Effector memory CD8-positive, alpha-beta T cell (primary cell): ENCODE data around the gene MFSD12.

Experiments
- ATAC-seq: fragments of 150-1000 bp; cut with Tn5 transposase; replicated peaks from 2 replicates; pipeline ENCODE4 v1.10.0; 2021; ENCODE audit warnings: mild to moderate bottlenecking, moderate library complexity
- DNase-seq, 3 experiments: peaks; one replicate each; pipeline ENCODE4 v3.0.0; 2021
- H3K27ac Mint-ChIP-seq, 2 donors: one replicate each; pipeline ENCODE4 v1.8.0; 2022; ENCODE audit warnings: mild to moderate bottlenecking in 2 of 2, mixed read lengths in 2 of 2, moderate library complexity in 2 of 2
- H3K27me3 Mint-ChIP-seq, 2 donors: one replicate each; pipeline ENCODE4 v1.8.0; 2022; ENCODE audit warnings: mixed read lengths in 2 of 2
- H3K36me3 Mint-ChIP-seq: one replicate; pipeline ENCODE4 v1.8.0; 2022; ENCODE audit warnings: mild to moderate bottlenecking, moderate library complexity, mixed read lengths; ENCODE audit not compliant: insufficient read depth
- H3K4me1 Mint-ChIP-seq, 2 donors: one replicate each; pipeline ENCODE4 v1.8.0; 2022; ENCODE audit warnings: low read depth in 2 of 2, mixed read lengths in 2 of 2
- H3K4me3 Mint-ChIP-seq, 2 donors: one replicate each; pipeline ENCODE4 v1.8.0; 2022; ENCODE audit warnings: mild to moderate bottlenecking in 2 of 2, mixed read lengths in 2 of 2, moderate library complexity in 2 of 2
- H3K9me3 Mint-ChIP-seq, 2 donors: one replicate each; pipeline ENCODE4 v1.8.0; 2022; ENCODE audit warnings: mixed read lengths in 2 of 2

Gene MFSD12

GRCh38 chr19:3563709-3564524 lies 6.5 kb upstream of the MFSD12 start:
- H3K27ac Mint-ChIP-seq, result no peak overlapping the region
- ATAC-seq, result no peak
- peaks cover 0 to 1% of the 10 kb centered on the region in 2 donors for H3K4me1 Mint-ChIP-seq
- H3K9me3 Mint-ChIP-seq, result no peaks in the 10 kb centered on the region
- no peak for DNase-seq
- H3K36me3 Mint-ChIP-seq, result peaks cover 6% of the 10 kb centered on the region
- H3K4me3 Mint-ChIP-seq, result no peak overlapping the region
- H3K27me3 Mint-ChIP-seq, result no peaks in the 10 kb centered on the region

- ATAC-seq (peak; percentile 35), DNase-seq (peak; percentile 41 to 51 (median 46))
- H3K4me1 Mint-ChIP-seq, result peaks cover 31 to 38% of the 10 kb centered on the region in 2 donors
- H3K4me3 Mint-ChIP-seq, result peak overlapping the region; percentile 87 to 95
- H3K27ac Mint-ChIP-seq, result peak overlapping the region; percentile 88 to 95
- H3K27me3 Mint-ChIP-seq, result no peaks in the 10 kb centered on the region
- H3K9me3 Mint-ChIP-seq, result no peaks in the 10 kb centered on the region
- H3K36me3 Mint-ChIP-seq, result peaks cover 24% of the 10 kb centered on the region
Measured at GRCh38 chr19:3556978-3557460, 367 bp downstream of the MFSD12 start.

GRCh38 chr19:3556423-3556977 lies 886 bp downstream of the MFSD12 start:
- ATAC-seq (no peak), DNase-seq (no peak)
- Mint-ChIP-seq H3K4me1 (peaks cover 31 to 42% of the 10 kb centered on the region in 2 donors), H3K9me3 (no peaks in the 10 kb centered on the region), H3K27me3 (no peaks in the 10 kb centered on the region), H3K27ac (peak overlapping the region; percentile 88 to 95), H3K36me3 (peaks cover 24% of the 10 kb centered on the region), H3K4me3 (peak overlapping the region; percentile 87 to 95)

- H3K27me3 Mint-ChIP-seq, result no peaks in the 10 kb centered on the region
- H3K4me1 Mint-ChIP-seq, result peaks cover 31 to 42% of the 10 kb centered on the region in 2 donors
- H3K4me3 Mint-ChIP-seq, result peak overlapping the region; percentile 87 to 95
- peak overlapping the region; percentile 88 to 95 for H3K27ac Mint-ChIP-seq
- peaks cover 23% of the 10 kb centered on the region for H3K36me3 Mint-ChIP-seq
- ATAC-seq (no peak), DNase-seq (no peak)
- H3K9me3 Mint-ChIP-seq, result no peaks in the 10 kb centered on the region
Measured at GRCh38 chr19:3555653-3556422, 1.5 kb downstream of the MFSD12 start.

- Mint-ChIP-seq H3K4me3 (peak overlapping the region; percentile 87 to 95), H3K27ac (peak overlapping the region; percentile 72 to 95), H3K27me3 (no peaks in the 10 kb centered on the region), H3K9me3 (no peaks in the 10 kb centered on the region), H3K4me1 (peaks cover 31 to 42% of the 10 kb centered on the region in 2 donors), H3K36me3 (peaks cover 23% of the 10 kb centered on the region)
- DNase-seq (peak; percentile 22 to 35 (median 24)), ATAC-seq (peak; percentile 25)
Measured at GRCh38 chr19:3554254-3555083, 2.9 kb downstream of the MFSD12 start.

GRCh38 chr19:3551792-3552095 lies 5.6 kb downstream of the MFSD12 start:
- H3K36me3 Mint-ChIP-seq, result peaks cover 19% of the 10 kb centered on the region

GRCh38 chr19:3550947-3551791 lies 6.2 kb downstream of the MFSD12 start:
- no peaks in the 10 kb centered on the region for H3K9me3 Mint-ChIP-seq
- ATAC-seq (no peak), DNase-seq (no peak)
- H3K36me3 Mint-ChIP-seq, result peaks cover 16% of the 10 kb centered on the region
- peaks cover 18 to 27% of the 10 kb centered on the region in 2 donors for H3K4me1 Mint-ChIP-seq
- H3K4me3 Mint-ChIP-seq, result no peak overlapping the region
- no peaks in the 10 kb centered on the region for H3K27me3 Mint-ChIP-seq
- peak overlapping the region; percentile 7 to 49 for H3K27ac Mint-ChIP-seq

More at GRCh38 chr19:3551792-3552095, 5.6 kb downstream of the MFSD12 start:
- no peak overlapping the region for H3K4me3 Mint-ChIP-seq
- peak overlapping the region; percentile 7 to 49 for H3K27ac Mint-ChIP-seq
- H3K27me3 Mint-ChIP-seq, result no peaks in the 10 kb centered on the region
- ATAC-seq, result no peak
- H3K4me1 Mint-ChIP-seq, result peaks cover 24 to 33% of the 10 kb centered on the region in 2 donors
- no peaks in the 10 kb centered on the region for H3K9me3 Mint-ChIP-seq
- DNase-seq, result no peak

GRCh38 chr19:3549816-3550215 lies 7.6 kb downstream of the MFSD12 start:
- no peak for ATAC-seq
- H3K4me3 Mint-ChIP-seq, result no peak overlapping the region
- peaks cover 15% of the 10 kb centered on the region for H3K36me3 Mint-ChIP-seq
- peaks cover 13 to 22% of the 10 kb centered on the region in 2 donors for H3K4me1 Mint-ChIP-seq
- no peak overlapping the region for H3K27ac Mint-ChIP-seq
- H3K9me3 Mint-ChIP-seq, result no peaks in the 10 kb centered on the region
- no peak for DNase-seq
- H3K27me3 Mint-ChIP-seq, result no peaks in the 10 kb centered on the region

GRCh38 chr19:3548606-3549005 lies 8.8 kb downstream of the MFSD12 start:
- ATAC-seq, result no peak
- Mint-ChIP-seq H3K4me1 (peaks cover 8 to 14% of the 10 kb centered on the region in 2 donors), H3K9me3 (no peaks in the 10 kb centered on the region), H3K36me3 (peaks cover 16% of the 10 kb centered on the region), H3K4me3 (peak overlapping the region in 1 of 2 donors; percentile 17), H3K27me3 (no peaks in the 10 kb centered on the region), H3K27ac (peak overlapping the region in 1 of 2 donors; percentile 73)
- no peak for DNase-seq

GRCh38 chr19:3547767-3548282 lies 9.6 kb downstream of the MFSD12 start:
- no peaks in the 10 kb centered on the region for H3K9me3 Mint-ChIP-seq
- H3K36me3 Mint-ChIP-seq, result peaks cover 16% of the 10 kb centered on the region
- H3K27me3 Mint-ChIP-seq, result no peaks in the 10 kb centered on the region
- no peak overlapping the region for H3K27ac Mint-ChIP-seq
- DNase-seq (no peak), ATAC-seq (no peak)
- H3K4me3 Mint-ChIP-seq, result no peak overlapping the region
- peaks cover 8 to 14% of the 10 kb centered on the region in 2 donors for H3K4me1 Mint-ChIP-seq

- no peak overlapping the region for H3K4me3 Mint-ChIP-seq
- peaks cover 19% of the 10 kb centered on the region for H3K36me3 Mint-ChIP-seq
- H3K4me1 Mint-ChIP-seq, result peaks cover 8 to 12% of the 10 kb centered on the region in 2 donors
- no peak overlapping the region for H3K27ac Mint-ChIP-seq
- ATAC-seq, result no peak
- no peak for DNase-seq
- H3K9me3 Mint-ChIP-seq, result no peaks in the 10 kb centered on the region
- H3K27me3 Mint-ChIP-seq, result no peaks in the 10 kb centered on the region
Measured at GRCh38 chr19:3547301-3547731, 10.1 kb downstream of the MFSD12 start.

- no peaks in the 10 kb centered on the region for H3K9me3 Mint-ChIP-seq
- H3K27me3 Mint-ChIP-seq, result no peaks in the 10 kb centered on the region
- peaks cover 19% of the 10 kb centered on the region for H3K36me3 Mint-ChIP-seq
- no peak for DNase-seq
- no peak overlapping the region for H3K4me3 Mint-ChIP-seq
- peak overlapping the region in 1 of 2 donors; percentile 93 for H3K27ac Mint-ChIP-seq
- no peak for ATAC-seq
- H3K4me1 Mint-ChIP-seq, result peaks cover 8% of the 10 kb centered on the region in 2 donors
Measured at GRCh38 chr19:3546119-3546518, 11.3 kb downstream of the MFSD12 start.
